Measurements from ENCODE around the gene DNAJB11.

DNA sequence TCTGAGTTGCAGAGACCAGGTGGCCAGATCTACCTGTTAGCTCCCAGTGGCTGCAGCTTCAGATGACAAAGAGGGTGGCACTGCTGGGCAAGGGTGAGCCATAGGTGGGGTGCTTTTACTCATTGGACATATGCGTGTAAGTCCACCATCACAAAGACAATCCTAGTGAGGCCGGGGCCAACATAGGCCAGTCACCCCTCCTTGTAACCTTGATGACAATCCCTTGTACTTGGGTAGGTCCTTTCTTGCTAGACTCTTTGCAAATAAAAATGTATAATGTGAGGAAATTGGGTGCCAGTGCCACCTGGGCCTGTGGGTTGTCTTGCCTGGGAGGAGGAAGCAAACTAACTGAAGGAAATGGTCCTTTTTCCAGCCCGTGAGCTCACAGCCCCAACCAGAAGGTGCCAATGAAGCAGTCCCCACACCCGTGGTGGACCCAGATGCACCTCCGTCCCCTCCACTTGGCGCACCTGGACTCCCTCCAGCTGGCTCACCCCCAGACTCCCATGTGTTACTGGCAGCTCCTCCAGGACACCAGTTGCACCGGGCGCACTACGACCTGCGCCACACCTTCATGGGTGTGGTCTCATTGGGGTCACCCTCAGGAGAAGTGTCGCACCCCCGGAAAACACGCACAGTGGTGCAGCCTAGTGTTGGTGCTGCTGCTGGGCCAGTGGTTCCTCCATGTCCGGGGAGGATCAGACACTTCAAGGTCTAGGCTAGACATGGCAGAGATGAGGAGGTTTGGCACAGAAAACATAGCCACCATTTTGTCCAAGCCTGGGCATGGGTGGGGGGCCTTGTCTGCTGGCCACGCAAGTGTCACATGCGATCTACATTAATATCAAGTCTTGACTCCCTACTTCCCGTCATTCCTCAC is 49.9 kb downstream of the DNAJB11 start:
- TF ChIP-seq, protein P1, sequence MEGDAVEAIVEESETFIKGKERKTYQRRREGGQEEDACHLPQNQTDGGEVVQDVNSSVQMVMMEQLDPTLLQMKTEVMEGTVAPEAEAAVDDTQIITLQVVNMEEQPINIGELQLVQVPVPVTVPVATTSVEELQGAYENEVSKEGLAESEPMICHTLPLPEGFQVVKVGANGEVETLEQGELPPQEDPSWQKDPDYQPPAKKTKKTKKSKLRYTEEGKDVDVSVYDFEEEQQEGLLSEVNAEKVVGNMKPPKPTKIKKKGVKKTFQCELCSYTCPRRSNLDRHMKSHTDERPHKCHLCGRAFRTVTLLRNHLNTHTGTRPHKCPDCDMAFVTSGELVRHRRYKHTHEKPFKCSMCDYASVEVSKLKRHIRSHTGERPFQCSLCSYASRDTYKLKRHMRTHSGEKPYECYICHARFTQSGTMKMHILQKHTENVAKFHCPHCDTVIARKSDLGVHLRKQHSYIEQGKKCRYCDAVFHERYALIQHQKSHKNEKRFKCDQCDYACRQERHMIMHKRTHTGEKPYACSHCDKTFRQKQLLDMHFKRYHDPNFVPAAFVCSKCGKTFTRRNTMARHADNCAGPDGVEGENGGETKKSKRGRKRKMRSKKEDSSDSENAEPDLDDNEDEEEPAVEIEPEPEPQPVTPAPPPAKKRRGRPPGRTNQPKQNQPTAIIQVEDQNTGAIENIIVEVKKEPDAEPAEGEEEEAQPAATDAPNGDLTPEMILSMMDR (IDR thresholded peaks at IDR 0.05): no peak
- no peak for TF ChIP-seq POLR2AphosphoS5 (IDR thresholded peaks at IDR 0.05)

All from prostate gland (tissue), 2 donors.